GM12878 (cell line): Measurements from ENCODE around the gene CEP57.

Source experiments
- MXI1 ChIP-seq: fragments of 150-350 bp; IDR thresholded peaks from 2 replicates; pipeline ENCODE4 v1.6.1; 2011; ENCODE audit warnings: low read depth, mild to moderate bottlenecking, inconsistent platforms, low read length, improper control_type of control experiment
- SMARCA5 ChIP-seq: fragments of 450-650 bp; IDR thresholded peaks from 2 replicates; pipeline ENCODE4 v1.6.1; 2017; ENCODE audit warnings: mild to moderate bottlenecking
- TF ChIP-seq, protein P1 (sequence below), 3 experiments: IDR thresholded peaks in 2 of 3; conservative IDR thresholded peaks in 1 of 3; 2 replicates each; pipeline ENCODE4 v1.5.1; 2011; ENCODE audit warnings: low read depth in 3 of 3, low read length in 3 of 3, mild to moderate bottlenecking in 3 of 3, control low read depth in 2 of 3, moderate library complexity in 2 of 3, inconsistent platforms in 1 of 3, mixed read lengths in 1 of 3; ENCODE audit not compliant: control insufficient read depth in 2 of 3, insufficient read depth in 1 of 3; ENCODE audit errors: extremely low read depth in 1 of 3

DNA sequence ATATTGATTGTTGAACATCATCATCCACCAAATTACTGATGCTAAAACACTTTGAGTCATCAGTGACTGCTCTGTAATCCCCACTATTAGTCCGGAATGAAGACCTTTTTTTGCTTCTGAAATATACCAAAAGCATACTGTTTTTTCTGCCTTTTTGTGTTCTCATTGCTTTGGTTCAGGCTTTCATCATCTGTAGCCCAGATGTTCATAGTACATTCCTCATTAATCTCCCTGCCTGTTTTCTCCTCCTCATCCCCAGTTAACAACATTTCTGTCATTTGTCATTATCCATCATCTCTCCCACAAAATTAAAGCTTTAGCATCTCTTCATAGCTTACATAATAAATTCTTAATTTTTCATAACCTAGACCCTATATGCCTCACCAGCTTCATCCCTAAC is 9.2 kb downstream of the CEP57 start:
- TF ChIP-seq MXI1: no peak
- TF ChIP-seq, protein P1, sequence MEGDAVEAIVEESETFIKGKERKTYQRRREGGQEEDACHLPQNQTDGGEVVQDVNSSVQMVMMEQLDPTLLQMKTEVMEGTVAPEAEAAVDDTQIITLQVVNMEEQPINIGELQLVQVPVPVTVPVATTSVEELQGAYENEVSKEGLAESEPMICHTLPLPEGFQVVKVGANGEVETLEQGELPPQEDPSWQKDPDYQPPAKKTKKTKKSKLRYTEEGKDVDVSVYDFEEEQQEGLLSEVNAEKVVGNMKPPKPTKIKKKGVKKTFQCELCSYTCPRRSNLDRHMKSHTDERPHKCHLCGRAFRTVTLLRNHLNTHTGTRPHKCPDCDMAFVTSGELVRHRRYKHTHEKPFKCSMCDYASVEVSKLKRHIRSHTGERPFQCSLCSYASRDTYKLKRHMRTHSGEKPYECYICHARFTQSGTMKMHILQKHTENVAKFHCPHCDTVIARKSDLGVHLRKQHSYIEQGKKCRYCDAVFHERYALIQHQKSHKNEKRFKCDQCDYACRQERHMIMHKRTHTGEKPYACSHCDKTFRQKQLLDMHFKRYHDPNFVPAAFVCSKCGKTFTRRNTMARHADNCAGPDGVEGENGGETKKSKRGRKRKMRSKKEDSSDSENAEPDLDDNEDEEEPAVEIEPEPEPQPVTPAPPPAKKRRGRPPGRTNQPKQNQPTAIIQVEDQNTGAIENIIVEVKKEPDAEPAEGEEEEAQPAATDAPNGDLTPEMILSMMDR (IDR thresholded peaks at IDR 0.05 in 2 of 3, conservative IDR thresholded peaks at IDR 0.05 in 1 of 3; ENCODE audit: control insufficient read depth in 2 of 3, extremely low read depth in 1 of 3, insufficient read depth in 1 of 3, low read depth in 3 of 3, low read length in 3 of 3): no peak
- TF ChIP-seq SMARCA5: no peak
